ENCODE data around the gene ZAR1.
"Not testable (repeated sequence)": the region's sequence is repeated elsewhere in the genome, so short reads cannot be mapped to it uniquely, and the experiment has no call there.

The ZAR1 gene, protein sequence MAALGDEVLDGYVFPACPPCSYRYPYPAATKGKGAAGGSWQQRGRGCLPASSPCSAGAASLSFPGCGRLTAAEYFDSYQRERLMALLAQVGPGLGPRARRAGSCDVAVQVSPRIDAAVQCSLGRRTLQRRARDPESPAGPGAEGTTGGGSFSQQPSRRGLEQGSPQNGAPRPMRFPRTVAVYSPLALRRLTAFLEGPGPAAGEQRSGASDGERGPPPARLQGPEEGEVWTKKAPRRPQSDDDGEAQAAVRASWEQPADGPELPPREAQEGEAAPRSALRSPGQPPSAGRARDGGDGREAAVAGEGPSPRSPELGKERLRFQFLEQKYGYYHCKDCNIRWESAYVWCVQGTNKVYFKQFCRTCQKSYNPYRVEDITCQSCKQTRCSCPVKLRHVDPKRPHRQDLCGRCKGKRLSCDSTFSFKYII

DNA sequence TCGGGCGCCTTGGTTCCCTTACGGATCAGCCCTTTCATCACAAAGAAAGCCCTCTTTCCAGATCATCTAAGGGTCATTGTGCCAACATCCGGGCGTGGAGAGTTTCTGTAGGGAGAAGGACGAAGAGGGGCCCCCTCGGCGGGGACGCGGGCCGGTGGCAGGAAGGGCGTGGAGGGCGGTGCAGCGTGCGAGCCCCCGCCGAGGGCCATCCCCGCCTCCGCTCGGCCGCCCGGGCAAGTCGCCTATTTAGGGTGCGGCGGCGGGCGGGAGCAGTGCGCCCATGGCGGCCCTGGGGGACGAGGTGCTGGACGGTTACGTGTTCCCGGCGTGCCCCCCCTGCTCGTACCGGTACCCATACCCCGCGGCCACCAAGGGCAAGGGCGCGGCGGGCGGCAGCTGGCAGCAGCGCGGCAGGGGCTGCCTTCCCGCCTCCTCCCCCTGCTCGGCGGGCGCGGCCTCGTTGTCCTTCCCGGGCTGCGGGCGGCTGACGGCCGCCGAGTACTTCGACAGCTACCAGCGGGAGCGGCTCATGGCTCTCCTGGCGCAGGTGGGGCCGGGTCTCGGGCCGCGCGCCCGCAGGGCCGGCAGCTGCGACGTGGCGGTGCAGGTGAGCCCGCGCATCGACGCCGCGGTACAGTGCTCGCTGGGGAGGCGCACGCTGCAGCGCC lies at the start of gene ZAR1:
ZAR1 (plus strand) TSS at position 241 of the 668 bp plus-strand sequence; CDS start at position 281, 40 bp downstream.
- DNase-seq, result no peak

- DNase-seq, result not testable (repeated sequence)
Observed at GRCh38 chr4:48440914-48441313, 49.1 kb upstream of the ZAR1 start.

GRCh38 chr4:48445704-48446103 lies 44.3 kb upstream of the ZAR1 start:
- DNase-seq, result no peak

DNA sequence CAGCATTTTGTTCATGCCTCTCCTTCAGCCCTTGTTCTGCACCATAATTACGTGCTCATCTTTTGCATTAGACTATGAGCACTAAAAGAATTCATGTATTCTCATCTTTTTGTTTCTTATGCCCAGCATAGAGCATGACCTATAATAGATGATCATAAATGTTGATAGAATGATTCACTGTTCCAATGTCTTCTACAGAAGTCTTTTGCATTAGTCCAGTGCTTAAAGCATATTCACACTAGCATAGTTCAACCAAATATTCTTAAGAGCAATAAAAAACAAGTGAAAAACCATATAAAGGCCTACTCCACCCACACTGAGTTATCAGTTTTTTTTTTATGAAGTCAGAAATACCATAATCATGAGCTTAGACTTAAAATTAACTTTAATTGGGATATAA lies 43.4 kb upstream of the ZAR1 start:
- no peak for DNase-seq

GRCh38 chr4:48449151-48449550 lies 40.9 kb upstream of the ZAR1 start:
- DNase-seq, result no peak

DNA sequence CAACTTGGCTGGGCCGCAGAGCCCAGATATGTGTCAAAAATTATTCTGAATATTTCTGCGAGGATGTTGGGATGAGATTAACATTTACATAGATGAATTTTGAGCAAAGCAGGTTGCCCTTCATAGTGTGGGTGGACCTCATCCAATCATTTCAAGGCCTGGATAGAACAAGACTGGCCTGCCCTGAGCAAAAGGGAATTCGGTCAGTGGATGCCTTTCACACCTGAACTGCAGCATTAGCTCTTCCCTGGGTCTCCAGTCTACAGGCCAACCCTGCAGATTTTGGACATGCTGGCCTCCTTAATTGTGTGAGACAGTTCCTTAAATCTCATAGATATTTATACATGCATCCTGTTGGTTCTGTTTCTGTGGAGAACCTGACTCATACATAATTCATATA lies 39.3 kb upstream of the ZAR1 start:
- no peak for DNase-seq

DNA sequence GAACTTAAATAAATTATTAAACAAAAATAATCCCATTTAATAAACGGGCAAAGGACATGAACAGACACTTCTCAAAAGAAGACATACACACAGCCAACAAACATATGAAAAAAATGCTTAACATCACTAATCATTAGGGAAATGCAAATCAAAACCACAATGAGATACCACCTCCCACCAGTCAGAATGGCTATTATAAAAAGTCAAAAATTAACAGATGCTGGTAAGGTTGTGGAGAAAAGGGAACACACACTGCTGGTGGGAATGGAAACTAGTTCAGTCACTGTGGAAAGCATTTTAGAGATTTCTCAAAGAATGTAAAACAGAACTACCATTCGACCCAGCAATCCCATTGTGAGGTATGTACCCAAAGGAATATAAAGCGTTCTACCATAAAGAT lies 38.4 kb upstream of the ZAR1 start:
- not testable (repeated sequence) for DNase-seq

DNA sequence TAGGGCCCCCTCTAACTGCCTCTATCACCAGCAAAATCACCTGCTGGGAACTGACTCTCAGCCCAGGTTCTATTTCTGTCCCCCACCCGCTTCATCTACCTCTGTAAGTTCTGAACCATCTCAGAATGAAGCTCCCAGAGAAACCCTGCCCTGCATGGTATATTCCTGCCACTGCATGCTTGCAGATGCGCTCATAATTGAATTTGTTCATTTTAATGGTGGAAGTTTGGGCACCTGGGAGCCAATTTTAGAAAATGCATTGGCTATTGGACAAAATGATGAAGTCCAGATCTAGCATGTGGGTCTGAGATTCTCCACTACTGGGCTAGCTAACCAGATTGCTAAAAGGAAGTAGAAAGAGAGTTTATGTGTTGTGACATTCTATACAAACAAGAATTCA lies 35.5 kb upstream of the ZAR1 start:
- DNase-seq, result no peak

DNA sequence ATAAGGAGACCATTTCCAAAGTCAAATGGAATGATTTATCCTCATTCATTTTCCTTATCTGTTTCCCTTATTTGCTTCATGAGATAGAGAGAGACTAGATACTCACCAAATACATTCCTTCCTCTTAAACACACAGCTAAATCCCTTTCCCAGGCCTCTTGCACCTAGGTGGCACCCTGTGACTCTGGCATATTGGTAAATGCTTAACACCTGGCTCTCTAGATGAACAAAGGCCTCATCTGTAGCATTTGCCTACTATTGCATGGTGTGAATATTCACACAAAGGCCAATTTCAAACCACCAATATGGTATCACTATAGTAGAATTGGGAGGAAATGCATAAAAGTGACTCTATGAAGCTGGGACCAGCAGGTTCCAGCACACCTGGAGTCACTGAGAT lies 29.1 kb upstream of the ZAR1 start:
- no peak for DNase-seq

DNA sequence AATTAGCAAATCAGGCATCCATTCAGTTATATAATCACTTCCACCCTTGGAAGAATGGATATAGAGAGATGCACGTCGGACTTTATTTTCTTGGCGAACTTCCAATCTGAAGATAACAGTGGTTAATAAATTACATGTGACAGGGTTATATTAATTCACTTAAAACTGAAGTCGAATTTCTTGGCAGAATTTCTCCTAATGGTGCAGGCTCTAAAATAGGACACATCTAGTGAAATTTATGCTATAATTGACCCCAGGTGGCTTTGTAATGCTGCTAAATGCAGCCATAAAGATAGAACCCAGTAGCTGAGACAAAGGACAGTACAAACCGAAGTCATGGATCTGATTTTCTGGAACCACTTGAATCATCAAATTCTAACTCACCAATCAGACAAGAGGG lies 27.7 kb upstream of the ZAR1 start:
- DNase-seq, result no peak

- DNase-seq, result no peak
Observed at GRCh38 chr4:48467442-48467841, 22.6 kb upstream of the ZAR1 start.

DNA sequence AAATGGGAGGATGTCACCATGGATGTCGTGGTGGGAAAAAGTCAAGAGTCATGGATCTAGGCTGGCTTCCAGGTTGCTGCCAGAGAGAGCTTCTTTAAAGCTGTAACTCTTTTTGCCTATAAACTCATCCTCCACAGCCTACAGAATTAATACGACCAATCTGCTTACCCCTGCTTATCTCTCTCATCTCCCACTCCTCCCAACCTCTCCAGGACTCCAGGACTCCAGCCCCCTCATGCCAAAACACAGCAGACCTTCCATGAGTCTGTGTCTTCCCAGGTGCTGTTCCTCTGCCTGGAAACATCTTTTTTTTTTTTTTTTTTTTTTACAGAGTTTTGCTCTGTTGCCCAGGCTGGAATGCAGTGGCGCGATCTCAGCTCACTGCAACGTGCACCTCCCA lies 22.2 kb upstream of the ZAR1 start:
- DNase-seq, result no peak

- DNase-seq, result no peak
Observed at GRCh38 chr4:48470137-48470536, 19.9 kb upstream of the ZAR1 start.

DNA sequence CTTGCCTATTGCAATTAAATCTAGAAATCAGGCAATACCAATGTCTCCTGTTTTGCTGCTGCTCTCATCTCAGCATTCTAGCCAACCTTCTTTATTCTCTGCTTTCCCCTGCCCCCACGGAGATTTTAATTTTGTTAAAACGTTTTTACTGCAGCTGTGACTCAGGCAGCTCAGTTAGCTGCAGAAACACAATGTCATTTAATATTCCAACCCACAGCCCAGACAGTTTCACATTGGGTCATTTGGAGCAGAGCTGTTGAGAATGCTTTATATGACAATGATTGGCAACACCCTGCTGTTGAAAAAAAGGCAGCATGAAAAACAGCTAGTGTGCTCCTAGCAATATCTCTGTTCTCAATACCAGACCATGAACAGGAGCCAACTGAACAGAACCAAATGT lies 19.5 kb upstream of the ZAR1 start:
- no peak for DNase-seq

- no peak for DNase-seq
Observed at GRCh38 chr4:48472794-48473193, 17.3 kb upstream of the ZAR1 start.

GRCh38 chr4:48475770-48476169 lies 14.3 kb upstream of the ZAR1 start:
- no peak for DNase-seq

GRCh38 chr4:48478273-48478672 lies 11.8 kb upstream of the ZAR1 start:
- no peak for DNase-seq

GRCh38 chr4:48481581-48481980 lies 8.5 kb upstream of the ZAR1 start:
- DNase-seq, result no peak

DNA sequence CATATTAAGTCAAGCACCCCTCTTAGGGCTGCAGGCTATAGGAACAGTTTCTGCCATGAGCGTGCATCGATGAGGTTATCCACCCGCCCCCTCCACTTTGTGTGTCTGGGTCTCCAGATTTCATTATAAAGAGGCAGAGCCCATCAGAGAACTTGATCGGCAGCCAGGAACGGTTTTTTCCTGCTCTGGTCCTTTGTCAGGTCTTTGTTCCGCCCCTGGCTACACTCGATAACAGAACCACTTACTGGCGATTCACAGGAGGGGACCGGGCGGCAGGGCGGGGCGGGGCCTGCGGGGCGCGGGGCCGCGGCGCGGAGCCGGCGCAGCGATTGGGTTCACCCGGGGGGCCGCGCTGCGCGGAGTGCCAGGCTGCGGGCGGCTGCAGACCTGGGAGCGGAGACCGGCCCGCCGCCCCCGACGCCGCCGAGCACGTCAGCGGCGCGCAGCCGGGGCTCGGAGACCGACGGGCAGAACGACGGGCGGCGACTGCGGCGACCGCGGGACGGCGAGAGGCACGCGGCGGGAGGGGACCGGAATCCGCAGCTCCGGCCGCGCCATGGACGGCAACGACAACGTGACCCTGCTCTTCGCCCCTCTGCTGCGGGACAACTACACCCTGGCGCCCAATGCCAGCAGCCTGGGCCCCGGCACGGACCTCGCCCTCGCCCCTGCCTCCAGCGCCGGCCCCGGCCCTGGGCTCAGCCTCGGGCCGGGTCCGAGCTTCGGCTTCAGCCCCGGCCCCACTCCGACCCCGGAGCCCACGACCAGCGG lies 6.9 kb upstream of the ZAR1 start, which contains the start of gene SLC10A4:
SLC10A4 (plus strand) TSS at position 338 of the 771 bp plus-strand sequence; CDS start at position 557, 219 bp downstream.
- no peak for DNase-seq

DNA sequence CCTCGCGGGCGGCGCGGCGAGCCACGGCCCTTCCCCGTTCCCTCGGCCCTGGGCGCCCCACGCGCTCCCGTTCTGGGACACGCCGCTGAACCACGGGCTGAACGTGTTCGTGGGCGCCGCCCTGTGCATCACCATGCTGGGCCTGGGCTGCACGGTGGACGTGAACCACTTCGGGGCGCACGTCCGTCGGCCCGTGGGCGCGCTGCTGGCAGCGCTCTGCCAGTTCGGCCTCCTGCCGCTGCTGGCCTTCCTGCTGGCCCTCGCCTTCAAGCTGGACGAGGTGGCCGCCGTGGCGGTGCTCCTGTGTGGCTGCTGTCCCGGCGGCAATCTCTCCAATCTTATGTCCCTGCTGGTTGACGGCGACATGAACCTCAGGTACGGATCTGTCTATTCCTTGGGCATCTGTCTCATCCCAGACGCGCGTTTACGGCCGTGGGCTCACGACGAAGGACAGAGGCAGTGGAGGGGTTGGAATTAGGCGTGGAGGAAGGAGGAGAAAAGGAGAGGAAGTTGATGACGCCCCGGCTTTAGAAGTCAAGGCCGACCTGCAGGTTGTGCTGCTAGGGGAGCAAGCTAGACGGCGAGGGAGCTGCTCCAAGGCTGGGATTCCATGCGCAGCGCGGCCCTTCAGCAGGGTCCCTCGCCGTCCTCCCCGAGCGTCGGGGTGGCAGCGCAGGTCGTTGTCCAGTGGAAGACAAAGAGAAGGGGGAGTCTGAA lies 6.1 kb upstream of the ZAR1 start:
- no peak for DNase-seq

DNA sequence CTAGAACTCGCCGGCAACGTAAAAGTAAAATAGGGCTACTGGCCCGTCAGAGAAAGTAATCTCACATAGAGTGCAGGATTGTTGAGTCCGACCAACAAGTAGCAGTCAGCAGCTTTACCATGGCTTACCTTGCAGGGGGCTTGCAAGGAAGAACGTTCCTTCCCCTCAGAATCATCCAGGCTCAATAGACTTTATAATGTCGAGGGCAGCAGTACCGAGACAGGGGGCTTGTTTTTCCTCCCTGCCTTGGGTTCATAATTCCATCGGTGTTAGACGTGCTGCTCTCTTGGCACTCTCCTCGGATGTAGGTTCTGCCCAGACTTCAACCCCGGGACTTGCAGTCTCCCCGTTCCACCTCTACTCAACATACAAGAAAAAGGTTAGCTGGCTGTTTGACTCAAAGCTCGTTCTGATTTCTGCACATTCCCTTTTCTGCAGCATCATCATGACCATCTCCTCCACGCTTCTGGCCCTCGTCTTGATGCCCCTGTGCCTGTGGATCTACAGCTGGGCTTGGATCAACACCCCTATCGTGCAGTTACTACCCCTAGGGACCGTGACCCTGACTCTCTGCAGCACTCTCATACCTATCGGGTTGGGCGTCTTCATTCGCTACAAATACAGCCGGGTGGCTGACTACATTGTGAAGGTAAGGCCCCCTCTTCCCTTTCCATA lies 5.4 kb upstream of the ZAR1 start:
- no peak for DNase-seq

DNA sequence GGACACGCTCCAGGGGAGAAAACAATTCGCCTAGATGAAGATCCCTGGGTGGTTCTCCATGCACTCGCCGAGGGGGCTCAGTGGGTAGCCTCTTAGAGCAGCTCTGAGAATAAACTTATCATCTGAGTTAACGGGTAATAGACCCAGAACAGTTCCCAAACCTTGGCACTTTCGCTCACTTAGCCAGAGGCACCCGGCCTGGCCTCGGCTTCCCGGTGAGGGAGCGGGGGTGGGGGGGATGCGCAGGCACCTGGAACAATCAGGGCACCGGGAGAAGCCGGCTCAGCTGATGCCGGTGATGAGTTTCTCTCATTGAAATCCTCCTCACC lies 405 bp upstream of the ZAR1 start:
- DNase-seq, result no peak

Measured in activated CD4-positive, alpha-beta T cell treated with anti-CD3 and anti-CD28 coated beads, Interleukin-2, amount 50 U/mL, for 4 hours (primary cell).